Epithelial cell of proximal tubule (primary cell): ENCODE results near the gene FAM200C. TPM values are rescaled to one million over a fixed set of nuclear protein-coding genes. Genes with fewer than 3 reads are reported as not detected.

Experiments used
- DNase-seq: peaks from one replicate; pipeline ENCODE4 v3.0.0-alpha.2; 2011; ENCODE audit warnings: low read depth
- H3K4me3 ChIP-seq: 2 replicates; pipeline ENCODE4 v1.5.1; 2011; ENCODE audit warnings: low read depth, mild to moderate bottlenecking, low read length
- total RNA-seq: library from RNA; depleted of rRNA; stranded (reverse); fragments of >200 nt; gene quantifications from 2 replicates; pipeline ENCODE4 v1.2.3, GENCODE V29; 2015
- TF ChIP-seq, protein P1 (sequence below): conservative IDR thresholded peaks from 2 replicates; pipeline ENCODE4 v1.5.1; 2012; ENCODE audit warnings: low read depth, mild to moderate bottlenecking, low read length

Gene FAM200C
- total RNA-seq, 1 donor from 2014 or later = 1.3 TPM

DNA sequence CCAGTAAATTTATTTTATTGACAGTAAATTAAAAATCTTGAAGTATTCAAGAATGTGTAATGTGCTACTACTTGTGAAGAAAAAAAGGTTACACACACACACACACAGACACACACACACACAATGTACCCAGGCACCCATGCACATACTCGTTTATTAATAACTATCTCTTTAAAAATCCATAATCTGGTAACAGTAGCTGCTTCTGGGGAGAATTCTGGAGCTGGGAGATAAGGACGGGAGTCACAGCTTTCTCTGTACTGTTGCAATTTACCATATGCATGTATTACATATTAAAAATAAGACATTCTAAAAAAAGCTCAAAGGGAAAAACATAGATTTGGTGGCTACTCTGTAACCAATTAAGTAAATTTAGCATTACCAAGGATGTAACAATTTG, 21.5 kb downstream of the FAM200C start:
- TF ChIP-seq, protein P1, sequence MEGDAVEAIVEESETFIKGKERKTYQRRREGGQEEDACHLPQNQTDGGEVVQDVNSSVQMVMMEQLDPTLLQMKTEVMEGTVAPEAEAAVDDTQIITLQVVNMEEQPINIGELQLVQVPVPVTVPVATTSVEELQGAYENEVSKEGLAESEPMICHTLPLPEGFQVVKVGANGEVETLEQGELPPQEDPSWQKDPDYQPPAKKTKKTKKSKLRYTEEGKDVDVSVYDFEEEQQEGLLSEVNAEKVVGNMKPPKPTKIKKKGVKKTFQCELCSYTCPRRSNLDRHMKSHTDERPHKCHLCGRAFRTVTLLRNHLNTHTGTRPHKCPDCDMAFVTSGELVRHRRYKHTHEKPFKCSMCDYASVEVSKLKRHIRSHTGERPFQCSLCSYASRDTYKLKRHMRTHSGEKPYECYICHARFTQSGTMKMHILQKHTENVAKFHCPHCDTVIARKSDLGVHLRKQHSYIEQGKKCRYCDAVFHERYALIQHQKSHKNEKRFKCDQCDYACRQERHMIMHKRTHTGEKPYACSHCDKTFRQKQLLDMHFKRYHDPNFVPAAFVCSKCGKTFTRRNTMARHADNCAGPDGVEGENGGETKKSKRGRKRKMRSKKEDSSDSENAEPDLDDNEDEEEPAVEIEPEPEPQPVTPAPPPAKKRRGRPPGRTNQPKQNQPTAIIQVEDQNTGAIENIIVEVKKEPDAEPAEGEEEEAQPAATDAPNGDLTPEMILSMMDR = no peak
- DNase-seq = no peak

DNA sequence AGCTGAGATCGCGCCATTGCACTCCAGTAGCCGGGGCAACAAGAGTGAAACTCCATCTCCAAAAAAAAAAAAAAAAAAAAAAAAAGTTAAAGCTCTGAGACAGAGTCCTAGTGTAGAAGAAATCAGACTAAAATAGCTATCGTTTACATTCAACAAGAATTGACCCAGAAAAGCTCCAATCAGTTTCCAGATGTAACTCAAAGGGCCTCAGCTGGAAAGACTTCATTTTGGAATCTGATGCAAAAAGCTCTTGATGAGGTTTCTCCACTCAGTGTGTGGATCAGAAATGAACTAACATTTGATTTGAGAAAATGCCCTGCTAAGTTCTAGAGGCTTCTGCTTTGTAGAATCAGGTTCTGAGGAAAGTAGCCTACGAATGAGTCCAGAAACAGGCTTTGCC, 22.2 kb downstream of the FAM200C start:
- DNase-seq = no peak

More for the DNA sequence above, 21.5 kb downstream of the FAM200C start:
- H3K4me3 ChIP-seq = no peak overlapping the region

DNA sequence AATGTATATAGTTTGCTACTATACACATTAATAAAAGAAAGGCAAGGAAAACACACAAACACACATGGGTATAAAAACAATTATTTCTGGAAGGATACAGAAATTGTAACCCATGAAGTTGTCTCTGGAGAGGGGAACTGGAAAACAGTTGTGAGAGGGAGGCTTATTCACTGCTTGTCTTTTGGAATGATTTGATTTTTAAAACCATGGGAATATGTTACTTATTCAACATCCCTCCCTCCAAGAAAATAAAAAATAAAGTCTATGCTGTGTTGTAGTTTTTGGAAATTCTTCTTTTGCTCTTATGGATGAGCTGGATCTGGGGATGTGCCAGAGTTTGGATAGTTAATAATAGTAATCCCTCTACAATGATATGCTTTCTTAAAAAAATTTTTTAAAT, 23.4 kb downstream of the FAM200C start:
- DNase-seq = no peak
- TF ChIP-seq, protein P1 = no peak
- no peak overlapping the region for H3K4me3 ChIP-seq

More for the DNA sequence above, 22.2 kb downstream of the FAM200C start:
- TF ChIP-seq, protein P1 = no peak
- H3K4me3 ChIP-seq = no peak overlapping the region

DNA sequence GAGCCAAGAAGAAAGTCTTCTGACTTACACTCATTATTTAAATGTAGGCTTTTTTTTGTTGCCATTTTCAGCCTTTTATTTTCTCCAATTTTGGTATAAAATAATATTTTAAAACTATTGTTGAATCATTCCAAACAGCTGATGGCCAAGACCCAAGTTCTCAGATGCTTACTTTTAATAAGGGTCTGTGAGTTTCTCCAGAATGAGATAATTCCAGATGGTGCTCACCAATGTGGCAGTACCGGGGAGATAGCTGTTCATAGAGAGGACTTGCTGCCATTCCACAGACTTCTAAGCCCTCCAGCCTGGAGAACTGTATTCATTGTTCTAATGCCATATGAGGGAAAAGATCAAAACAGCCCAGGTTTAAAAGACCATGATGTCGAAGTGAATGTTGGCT, 24.2 kb downstream of the FAM200C start:
- TF ChIP-seq, protein P1 = no peak
- no peak overlapping the region for H3K4me3 ChIP-seq
- no peak for DNase-seq

DNA sequence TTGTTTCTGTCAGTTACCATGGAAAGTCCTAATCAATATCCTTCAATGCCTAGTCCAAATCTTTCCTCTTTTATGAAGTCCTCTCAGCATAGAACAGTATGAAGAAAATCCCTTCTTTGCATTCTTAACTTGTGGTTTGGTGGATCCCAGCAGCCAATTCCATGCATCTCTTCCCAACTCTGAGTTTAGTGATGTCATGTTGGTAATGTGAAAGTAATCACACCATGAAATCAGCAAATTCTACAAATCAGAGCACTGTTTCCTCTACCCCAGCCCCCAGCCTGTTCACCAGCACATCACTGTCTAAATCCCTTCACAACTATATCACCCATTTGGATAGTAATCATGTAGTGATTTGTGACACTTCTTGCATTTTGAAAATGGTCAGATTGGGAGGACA, 24.7 kb downstream of the FAM200C start:
- no peak for DNase-seq
- H3K4me3 ChIP-seq = no peak overlapping the region
- TF ChIP-seq, protein P1 = no peak

DNA sequence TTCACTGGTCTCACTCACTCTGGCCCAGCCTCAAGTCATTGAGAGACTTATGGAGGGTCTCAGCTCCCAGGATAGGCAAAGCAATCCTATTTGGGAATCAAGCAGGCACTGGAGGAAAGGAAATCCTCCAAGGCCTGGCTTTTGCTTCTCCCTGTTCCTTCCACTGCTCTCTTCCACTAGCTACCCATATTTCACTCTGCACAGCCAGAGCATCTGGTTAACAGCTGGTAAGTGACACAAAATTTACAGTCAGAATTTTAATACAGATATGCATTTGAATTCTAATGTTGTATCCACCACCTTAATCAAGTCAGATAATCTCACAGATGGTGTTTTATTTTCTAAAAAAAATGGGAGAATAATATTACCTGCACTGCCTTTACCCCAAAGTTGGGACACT, 28.6 kb downstream of the FAM200C start:
- TF ChIP-seq, protein P1 = no peak
- no peak for DNase-seq
- no peak overlapping the region for H3K4me3 ChIP-seq

DNA sequence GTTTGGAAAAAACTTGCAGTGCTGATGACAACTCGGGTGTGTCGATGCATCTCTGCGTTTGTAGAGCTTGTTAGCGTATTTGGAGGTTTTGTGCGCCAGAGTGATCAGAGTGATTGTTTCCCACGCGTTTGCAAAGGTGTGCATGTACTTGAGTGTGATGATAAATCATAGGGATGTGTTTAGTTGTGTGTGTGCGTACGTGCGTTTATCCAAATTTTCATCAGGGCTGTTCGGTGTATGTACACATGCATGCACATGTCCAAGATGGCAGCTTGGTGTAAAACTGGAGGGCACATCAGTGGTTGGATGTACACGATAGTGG, 29.2 kb downstream of the FAM200C start:
- TF ChIP-seq, protein P1 = no peak
- no peak for DNase-seq

More for the DNA sequence above, 29.2 kb downstream of the FAM200C start:
- peak overlapping the region; percentile 50 for H3K4me3 ChIP-seq
